ENCODE measurements around the gene NKAIN1. TPM values are rescaled to one million over a fixed set of nuclear protein-coding genes. Genes with fewer than 3 reads are reported as not detected.

NKAIN1 gene
- total RNA-seq, 4 donors from 2014 or later = not detected

GRCh38 chr1:31234123-31234708, 5.5 kb downstream of the NKAIN1 start:
- no peak for TF ChIP-seq CTCF (IDR thresholded peaks at IDR 0.05)
- ATAC-seq (ENCODE audit: low FRiP score) (no peak), DNase-seq (ENCODE audit: low spot score) (no peak)

GRCh38 chr1:31232689-31233088, 7.0 kb downstream of the NKAIN1 start:
- DNase-seq (ENCODE audit: low spot score) = no peak
- no peak for TF ChIP-seq CTCF (IDR thresholded peaks at IDR 0.05)
- no peak for ATAC-seq (ENCODE audit: low FRiP score)

- DNase-seq (ENCODE audit: low spot score) (no peak), ATAC-seq (ENCODE audit: low FRiP score) (no peak)
Measured at GRCh38 chr1:31231802-31232201, 7.9 kb downstream of the NKAIN1 start.

GRCh38 chr1:31230378-31230777, 9.3 kb downstream of the NKAIN1 start:
- no peak for ATAC-seq (ENCODE audit: low FRiP score)
- TF ChIP-seq CTCF (IDR thresholded peaks at IDR 0.05) = no peak
- no peak for DNase-seq (ENCODE audit: low spot score)

More at GRCh38 chr1:31231802-31232201, 7.9 kb downstream of the NKAIN1 start:
- no peak for TF ChIP-seq CTCF (IDR thresholded peaks at IDR 0.05)

GRCh38 chr1:31228986-31229385, 10.7 kb downstream of the NKAIN1 start:
- no peak for TF ChIP-seq CTCF (IDR thresholded peaks at IDR 0.05)
- DNase-seq (ENCODE audit: low spot score) (no peak), ATAC-seq (ENCODE audit: low FRiP score) (no peak)

GRCh38 chr1:31227891-31228568, 11.7 kb downstream of the NKAIN1 start:
- no peak for TF ChIP-seq CTCF (IDR thresholded peaks at IDR 0.05)
- ATAC-seq (ENCODE audit: low FRiP score) = no peak
- no peak for DNase-seq (ENCODE audit: low spot score)

- ATAC-seq (ENCODE audit: low FRiP score) (no peak), DNase-seq (ENCODE audit: low spot score) (no peak)
- no peak for TF ChIP-seq CTCF (IDR thresholded peaks at IDR 0.05)
Measured at GRCh38 chr1:31224068-31224467, 15.6 kb downstream of the NKAIN1 start.

All from omental fat pad (tissue), 4 donors.